ENCODE measurements around the gene AQP6. TPM values are rescaled to one million over a fixed set of nuclear protein-coding genes. Genes with fewer than 3 reads are reported as not detected.

AQP6 gene
- total and polyA plus RNA-seq, 2 donors (not counting 3 experiments of a cell fraction or from before 2014, with no cell fraction given), result 0.04 TPM; not detected in 1

GRCh38 chr12:50021031-50021430 lies 48.3 kb downstream of the AQP6 start:
- H3K36me3 ChIP-seq (ENCODE audit: control insufficient read depth in 2 of 2, extremely low read depth in 1 of 2, insufficient read depth in 2 of 2, low read length in 2 of 2), result no peaks in the 10 kb centered on the region
- no peak for FAIRE-seq
- H3K4me1 ChIP-seq (ENCODE audit: control insufficient read depth, extremely low read depth, insufficient read depth, low read length), result peaks cover 16% of the 10 kb centered on the region
- no peak overlapping the region for H3K4me2 ChIP-seq (ENCODE audit: insufficient read depth, low read length)
- peaks cover 88% of the 10 kb centered on the region for H3K79me2 ChIP-seq (ENCODE audit: control insufficient read depth, insufficient read depth, low read length)
- TF ChIP-seq MAX (IDR thresholded peaks at IDR 0.05; ENCODE audit: insufficient read depth, insufficient read length) (no peak), CTCF (IDR thresholded peaks at IDR 0.05; ENCODE audit: extremely low read depth in 1 of 2, insufficient read depth in 1 of 2, low read depth in 1 of 2, low read length in 2 of 2) (no peak), EZH2 (IDR thresholded peaks at IDR 0.05; ENCODE audit: borderline replicate concordance, low read depth, low read length, severe bottlenecking) (no peak), GATA2 (IDR thresholded peaks at IDR 0.05; ENCODE audit: insufficient read depth, insufficient read length, low read depth, low read length) (no peak), POLR2AphosphoS5 (IDR thresholded peaks at IDR 0.05; ENCODE audit: insufficient read depth, low read depth, low read length) (no peak), FOS (IDR thresholded peaks at IDR 0.05; ENCODE audit: borderline replicate concordance, insufficient read depth, low read length) (no peak), MYC (IDR thresholded peaks at IDR 0.05; ENCODE audit: low read depth, low read length) (no peak), POLR2A (IDR thresholded peaks at IDR 0.05; ENCODE audit: low read depth, low read length) (no peak), JUN (IDR thresholded peaks at IDR 0.05; ENCODE audit: borderline replicate concordance, insufficient read depth, insufficient read length, low read depth) (no peak)
- ChIA-PET CTCF (interaction anchor here (0.8 to 1.7 kb wide), 7 partner anchors 9 to 152 kb away, joined by 3 to 6 read pairs (median 4); no protein-coding TSS in a partner anchor), POLR2A (interaction anchor here (0.6 kb wide), 1 partner anchor 193 kb away, joined by 3 read pairs; no protein-coding TSS in a partner anchor)
- H3K27ac ChIP-seq (ENCODE audit: insufficient read depth, low read depth, low read length), result no peak overlapping the region
- H3K9me3 ChIP-seq (replicated peaks; ENCODE audit: control insufficient read depth, insufficient read depth, low read length), result no peaks in the 10 kb centered on the region
- no peak for DNase-seq (ENCODE audit: low read depth, low spot score)
- no peaks in the 10 kb centered on the region for H3K9me1 ChIP-seq (replicated peaks; ENCODE audit: control insufficient read depth, extremely low read depth, insufficient read depth, low read length)
- H3K4me3 ChIP-seq (replicated peaks in 1 of 3; ENCODE audit: insufficient read depth in 1 of 3, low read depth in 1 of 3, low read length in 3 of 3), result no peak overlapping the region
- dilution Hi-C loops (cut with MboI; ENCODE audit: extremely low pct_ligation_motif_present, low sequenced_read_pairs), result no loop called here
- H2AFZ ChIP-seq (ENCODE audit: low read depth, low read length), result no peak overlapping the region
- BruUV-seq (replicated peaks), result no TSS peak
- intact Hi-C loops (cut with micrococcal nuclease), result no loop called here
- no peak overlapping the region for H3K9ac ChIP-seq (replicated peaks; ENCODE audit: extremely low read depth, insufficient read depth, low read length)
- no peaks in the 10 kb centered on the region for H4K20me1 ChIP-seq (replicated peaks; ENCODE audit: control insufficient read depth, extremely low read depth, insufficient read depth, low read length)
- no peaks in the 10 kb centered on the region for H3K27me3 ChIP-seq (ENCODE audit: control insufficient read depth in 2 of 2, insufficient read depth in 2 of 2, low read length in 2 of 2)

Measured in endothelial cell of umbilical vein (primary cell).